LHCN-M2 (cell line): Measurements from ENCODE around the gene SOX8. TPM values are rescaled to one million over a fixed set of nuclear protein-coding genes. Genes with fewer than 3 reads are reported as not detected.

Source experiments
- DNase-seq: peaks from one replicate; pipeline ENCODE4 v3.0.0-alpha.2; 2012; ENCODE audit warnings: low read depth
- total RNA-seq: library from RNA; depleted of rRNA; stranded (reverse); fragments of >200 nt; gene quantifications from 2 replicates; pipeline ENCODE4 v1.2.3, GENCODE V29; 2014

The SOX8 gene
- total RNA-seq, 1 experiment from 2014 or later = 23.1 TPM

GRCh38 chr16:1006781-1007180, 25.2 kb downstream of the SOX8 start:
- no peak for DNase-seq

GRCh38 chr16:1007284-1007850, 25.8 kb downstream of the SOX8 start:
- DNase-seq = no peak

GRCh38 chr16:1008085-1008484, 26.5 kb downstream of the SOX8 start:
- DNase-seq = no peak

- no peak for DNase-seq
Observed at GRCh38 chr16:1009358-1010150, 28.0 kb downstream of the SOX8 start.

GRCh38 chr16:1010251-1010650, 28.7 kb downstream of the SOX8 start:
- no peak for DNase-seq

- no peak for DNase-seq
Observed at GRCh38 chr16:1010815-1011214, 29.2 kb downstream of the SOX8 start.

- DNase-seq = no peak
Observed at GRCh38 chr16:1011316-1012082, 29.9 kb downstream of the SOX8 start.

GRCh38 chr16:1012135-1012534, 30.6 kb downstream of the SOX8 start:
- DNase-seq = no peak

- no peak for DNase-seq
Observed at GRCh38 chr16:1012722-1013592, 31.4 kb downstream of the SOX8 start.

- DNase-seq = no peak
Observed at GRCh38 chr16:1013593-1013900, 32.0 kb downstream of the SOX8 start.

GRCh38 chr16:1014221-1014620, 32.7 kb downstream of the SOX8 start:
- DNase-seq = no peak

- no peak for DNase-seq
Observed at GRCh38 chr16:1014771-1015495, 33.4 kb downstream of the SOX8 start.

- no peak for DNase-seq
Observed at GRCh38 chr16:1018447-1019198, 37.1 kb downstream of the SOX8 start.

GRCh38 chr16:1019231-1020090, 37.9 kb downstream of the SOX8 start:
- DNase-seq = peak; percentile 54

GRCh38 chr16:1020091-1020399, 38.5 kb downstream of the SOX8 start:
- DNase-seq = peak; percentile 10

- DNase-seq = no peak
Observed at GRCh38 chr16:1020591-1020990, 39.0 kb downstream of the SOX8 start.

- DNase-seq = no peak
Observed at GRCh38 chr16:1021553-1022160, 40.1 kb downstream of the SOX8 start.

GRCh38 chr16:1022466-1022865, 40.9 kb downstream of the SOX8 start:
- DNase-seq = no peak

- DNase-seq = no peak
Observed at GRCh38 chr16:1024138-1024537, 42.6 kb downstream of the SOX8 start.
